Neural progenitor cell (in vitro differentiated cells): ENCODE data around the gene CELF4. TPM values are rescaled to one million over a fixed set of nuclear protein-coding genes. Genes with fewer than 3 reads are reported as not detected.

Experiments used
- DNase-seq: peaks from one replicate; pipeline ENCODE4 v3.0.0-alpha.2; 2016; ENCODE audit warnings: low spot score
- H2AFZ ChIP-seq: fragments of 200-600 bp; sonication (generic); replicated peaks from 2 replicates; pipeline ENCODE4 v1.6.1; 2016; ENCODE audit warnings: antibody characterized with exemption
- H3F3A ChIP-seq: fragments of 200-600 bp; sonication (generic); 2 replicates; pipeline ENCODE4 v1.6.1; 2016; ENCODE audit warnings: antibody characterized with exemption, low read depth
- H3K27ac ChIP-seq: fragments of 200-600 bp; sonication (generic); 2 replicates; pipeline ENCODE4 v1.5.1; 2016; ENCODE audit warnings: mild to moderate bottlenecking
- H3K27me3 ChIP-seq: fragments of 200-600 bp; sonication (generic); 2 replicates; pipeline ENCODE4 v1.6.1; 2016; ENCODE audit warnings: mild to moderate bottlenecking, moderate library complexity
- H3K36me3 ChIP-seq: fragments of 200-600 bp; sonication (generic); 2 replicates; pipeline ENCODE4 v1.5.1; 2016
- H3K4me1 ChIP-seq: fragments of 200-600 bp; sonication (generic); 2 replicates; pipeline ENCODE4 v1.6.1; 2016; ENCODE audit warnings: mixed run types
- H3K4me2 ChIP-seq: fragments of 200-600 bp; sonication (generic); 2 replicates; pipeline ENCODE4 v1.6.1; 2016
- H3K4me3 ChIP-seq: fragments of 200-600 bp; sonication (generic); 2 replicates; pipeline ENCODE4 v1.5.1; 2016
- H3K79me2 ChIP-seq: fragments of 200-600 bp; sonication (generic); 2 replicates; pipeline ENCODE4 v1.6.1; 2016; ENCODE audit warnings: low read depth
- H3K9ac ChIP-seq: fragments of 200-600 bp; sonication (generic); 2 replicates; pipeline ENCODE4 v1.6.1; 2016
- H3K9me3 ChIP-seq: fragments of 200-600 bp; sonication (generic); 2 replicates; pipeline ENCODE4 v1.5.1; 2016; ENCODE audit warnings: low read depth
- H4K20me1 ChIP-seq: fragments of 200-600 bp; sonication (generic); 2 replicates; pipeline ENCODE4 v1.6.1; 2016; ENCODE audit warnings: low read depth
- H3K27ac Mint-ChIP-seq: 3 replicates; pipeline ENCODE4 v1.8.0; 2021; ENCODE audit warnings: mixed read lengths
- H3K27me3 Mint-ChIP-seq: 2 replicates; pipeline ENCODE4 v1.8.0; 2022; ENCODE audit warnings: low read depth, mild to moderate bottlenecking, inconsistent platforms, moderate library complexity, mixed read lengths; ENCODE audit not compliant: insufficient read depth
- H3K36me3 Mint-ChIP-seq: 3 replicates; pipeline ENCODE4 v1.8.0; 2021; ENCODE audit warnings: mixed read lengths
- H3K4me1 Mint-ChIP-seq: 3 replicates; pipeline ENCODE4 v1.8.0; 2021; ENCODE audit warnings: mixed read lengths
- H3K4me3 Mint-ChIP-seq: 3 replicates; pipeline ENCODE4 v1.8.0; 2021; ENCODE audit warnings: mild to moderate bottlenecking, moderate library complexity, mixed read lengths
- H3K9me3 Mint-ChIP-seq: 3 replicates; pipeline ENCODE4 v1.8.0; 2020; ENCODE audit warnings: mixed read lengths
- CTCF ChIP-seq: fragments of 200-600 bp; sonication (generic); IDR thresholded peaks from 2 replicates; pipeline ENCODE4 v1.5.1; 2017; ENCODE audit warnings: antibody characterized with exemption, mild to moderate bottlenecking
- EZH2 ChIP-seq: fragments of 200-600 bp; sonication (generic); IDR thresholded peaks from 2 replicates; pipeline ENCODE4 v1.6.1; 2017; ENCODE audit warnings: antibody characterized with exemption, mild to moderate bottlenecking, moderate library complexity
- EZH2phosphoT487 ChIP-seq: fragments of 200-600 bp; sonication (generic); IDR thresholded peaks from 2 replicates; pipeline ENCODE4 v1.6.1; 2017; ENCODE audit warnings: antibody characterized with exemption
- total RNA-seq: library from RNA; depleted of rRNA; stranded (reverse); fragments of >200 nt; gene quantifications from 2 replicates; pipeline ENCODE4 v1.2.3, GENCODE V29; 2015; ENCODE audit warnings: low replicate concordance

CELF4 gene
- total RNA-seq, 1 donor from 2014 or later: 1.8 TPM

DNA sequence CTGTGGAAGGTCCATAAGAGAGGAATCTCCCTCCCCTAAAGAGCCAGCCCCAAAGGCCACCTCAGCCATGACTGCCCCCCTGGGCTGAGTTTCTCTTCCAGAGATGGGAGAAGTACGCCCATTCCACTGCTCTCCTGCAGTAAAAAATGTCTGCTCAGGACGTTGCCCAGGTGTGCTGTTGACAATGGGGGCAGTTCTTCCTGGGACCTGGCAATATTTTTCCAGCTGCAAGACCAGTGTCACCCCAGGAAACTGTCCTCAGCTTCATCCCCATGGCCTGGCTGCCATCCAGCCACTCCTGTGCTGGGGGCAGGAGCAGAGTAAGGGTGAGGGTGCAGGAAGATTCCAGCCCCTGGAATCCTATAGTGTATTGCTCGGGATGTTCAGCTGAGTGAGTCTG lies 14.3 kb downstream of the CELF4 start:
- no peak for DNase-seq
- Histone ChIP-seq H3K4me1 (peaks cover 13% of the 10 kb centered on the region), H3K36me3 (no peaks in the 10 kb centered on the region), H3K27ac (no peak overlapping the region), H3K4me2 (no peak overlapping the region), H3K27me3 (peaks cover 12% of the 10 kb centered on the region), H3K79me2 (no peaks in the 10 kb centered on the region), H3K4me3 (no peak overlapping the region), H2AFZ (no peak overlapping the region), H3F3A (no peaks in the 10 kb centered on the region), H4K20me1 (no peaks in the 10 kb centered on the region), H3K9ac (no peak overlapping the region), H3K9me3 (no peaks in the 10 kb centered on the region)
- peaks cover 10% of the 10 kb centered on the region for H3K27me3 Mint-ChIP-seq
- H3K27ac Mint-ChIP-seq: no peak overlapping the region
- no peaks in the 10 kb centered on the region for H3K9me3 Mint-ChIP-seq
- H3K4me3 Mint-ChIP-seq: no peak overlapping the region
- no peaks in the 10 kb centered on the region for H3K36me3 Mint-ChIP-seq
- TF ChIP-seq CTCF (no peak), EZH2 (no peak), EZH2phosphoT487 (no peak)
- H3K4me1 Mint-ChIP-seq: peaks cover 22% of the 10 kb centered on the region

DNA sequence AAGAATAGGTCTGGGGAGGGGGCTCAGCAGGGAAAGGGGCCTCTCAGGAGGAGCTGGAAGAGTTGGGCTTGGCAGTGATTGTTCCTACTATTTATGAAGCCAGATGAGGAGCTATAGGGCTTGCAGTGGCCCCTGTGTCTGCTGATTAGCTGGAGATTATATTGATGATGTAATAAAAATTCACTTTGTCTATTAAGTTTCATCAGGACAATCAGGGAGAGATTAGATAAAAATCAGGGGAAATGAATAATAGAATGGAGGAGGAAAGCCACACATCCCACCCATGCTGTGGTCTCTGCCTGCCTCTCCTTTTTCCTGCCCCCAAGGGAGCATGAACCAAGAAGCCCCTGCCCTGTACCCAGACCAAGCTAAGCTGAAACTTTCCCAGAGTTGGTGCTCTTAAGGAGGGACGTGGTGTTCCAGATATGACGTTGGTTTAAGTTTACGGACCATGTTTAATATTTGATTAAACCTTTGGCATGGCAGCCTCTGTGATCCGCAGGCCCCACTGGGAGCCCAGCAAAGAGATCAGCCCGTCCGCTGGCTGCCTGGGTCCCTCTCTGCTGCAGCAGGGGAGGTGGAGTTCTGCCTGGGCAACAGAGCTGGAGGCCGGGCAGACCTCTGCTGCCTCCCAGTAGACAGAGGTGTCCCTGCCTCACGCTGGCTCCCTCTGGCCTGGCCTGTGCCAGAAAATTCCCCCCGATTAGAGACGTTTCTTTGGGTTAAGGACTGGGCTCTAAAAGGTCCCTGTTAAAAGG lies 15.3 kb downstream of the CELF4 start:
- peaks cover 22% of the 10 kb centered on the region for H3K4me1 Mint-ChIP-seq
- no peaks in the 10 kb centered on the region for H3K9me3 ChIP-seq
- H3K36me3 Mint-ChIP-seq: no peaks in the 10 kb centered on the region
- no peak for TF ChIP-seq EZH2phosphoT487
- no peak for TF ChIP-seq EZH2
- no peak for TF ChIP-seq CTCF
- H3K4me1 ChIP-seq: peaks cover 13% of the 10 kb centered on the region
- DNase-seq: no peak
- peaks cover 10% of the 10 kb centered on the region for H3K27me3 ChIP-seq
- no peaks in the 10 kb centered on the region for H3K36me3 ChIP-seq
- no peak overlapping the region for H3K27ac Mint-ChIP-seq
- peaks cover 14% of the 10 kb centered on the region for H3K27me3 Mint-ChIP-seq
- H3K4me2 ChIP-seq: no peak overlapping the region
- H3F3A ChIP-seq: no peaks in the 10 kb centered on the region
- H4K20me1 ChIP-seq: no peaks in the 10 kb centered on the region
- H3K9ac ChIP-seq: no peak overlapping the region
- no peaks in the 10 kb centered on the region for H3K79me2 ChIP-seq
- H3K9me3 Mint-ChIP-seq: no peaks in the 10 kb centered on the region
- no peak overlapping the region for H2AFZ ChIP-seq
- H3K4me3 ChIP-seq: no peak overlapping the region
- H3K4me3 Mint-ChIP-seq: no peak overlapping the region
- H3K27ac ChIP-seq: no peak overlapping the region

DNA sequence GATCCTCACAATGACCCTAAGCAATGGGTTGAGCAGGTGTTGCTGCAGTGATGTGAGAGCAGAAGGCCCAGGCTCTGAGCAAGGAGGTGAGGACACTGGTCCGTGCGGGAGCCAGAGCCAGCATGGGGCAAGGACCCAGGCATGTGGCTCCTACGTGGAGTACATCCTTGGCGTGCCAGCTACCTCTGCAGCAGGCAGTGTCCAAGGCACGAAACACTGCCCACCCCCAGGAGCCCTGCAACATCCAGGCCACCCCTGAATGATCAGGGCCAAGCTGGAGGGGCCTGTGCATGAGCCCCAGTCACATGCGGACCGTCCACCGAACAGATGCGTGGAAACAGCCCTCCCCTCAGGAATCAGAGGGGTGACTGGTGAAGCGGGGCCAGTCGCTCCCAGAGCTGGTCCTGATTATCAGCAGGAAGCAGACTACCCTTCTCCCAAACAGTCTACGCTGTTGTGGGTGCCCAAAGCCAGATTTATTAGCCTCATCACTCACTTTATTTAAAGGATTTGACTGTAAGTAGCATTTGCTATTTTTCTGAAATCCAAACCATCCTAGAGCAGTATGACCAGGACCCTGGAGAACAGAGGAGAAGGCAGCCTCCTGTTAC lies 16.8 kb downstream of the CELF4 start:
- Histone ChIP-seq H3K4me3 (no peak overlapping the region), H3K27ac (no peak overlapping the region), H3K79me2 (no peaks in the 10 kb centered on the region), H3K4me2 (no peak overlapping the region), H3K9ac (no peak overlapping the region), H2AFZ (no peak overlapping the region), H3F3A (no peaks in the 10 kb centered on the region), H3K9me3 (no peaks in the 10 kb centered on the region), H3K4me1 (peaks cover 12% of the 10 kb centered on the region), H4K20me1 (no peaks in the 10 kb centered on the region), H3K27me3 (no peaks in the 10 kb centered on the region), H3K36me3 (no peaks in the 10 kb centered on the region)
- H3K9me3 Mint-ChIP-seq: no peaks in the 10 kb centered on the region
- H3K4me3 Mint-ChIP-seq: no peak overlapping the region
- H3K4me1 Mint-ChIP-seq: peaks cover 22% of the 10 kb centered on the region
- no peak for DNase-seq
- TF ChIP-seq CTCF (no peak), EZH2 (no peak), EZH2phosphoT487 (no peak)
- H3K36me3 Mint-ChIP-seq: no peaks in the 10 kb centered on the region
- H3K27ac Mint-ChIP-seq: no peak overlapping the region
- H3K27me3 Mint-ChIP-seq: peaks cover 12% of the 10 kb centered on the region
